Stomach (tissue), 9 donors: Measurements from ENCODE around the gene PAK5. TPM values are rescaled to one million over a fixed set of nuclear protein-coding genes. Genes with fewer than 3 reads are reported as not detected.

Experiments used
- DNase-seq, 2 donors: peaks; one replicate each; pipeline versions ENCODE4 v3.0.0 to v3.0.0-alpha.2; 2013 to 2019
- H3K27ac ChIP-seq, 5 donors: fragments of 200-600 bp in 4 of 5; sonication (generic) in 4 of 5; one replicate each; pipeline ENCODE4 v1.5.1; 2013 to 2019; ENCODE audit warnings: mild to moderate bottlenecking in 1 of 5, moderate library complexity in 1 of 5
- H3K27me3 ChIP-seq, 3 donors: fragments of 200-600 bp; sonication (generic); one replicate each; pipeline ENCODE4 v1.5.1; 2017 to 2019; ENCODE audit warnings: mixed run types in 1 of 3
- H3K36me3 ChIP-seq, 4 donors: fragments of 200-600 bp; sonication (generic); 1 replicate in 3 of 4; 2 replicates in 1 of 4; pipeline ENCODE4 v1.5.1; 2016 to 2019
- H3K4me1 ChIP-seq, 4 donors: fragments of 200-600 bp; sonication (generic); one replicate each; pipeline ENCODE4 v1.5.1; 2016 to 2019
- H3K4me3 ChIP-seq, 4 donors: fragments of 200-600 bp; sonication (generic) in 3 of 4; one replicate each; pipeline ENCODE4 v1.5.1; 2016 to 2019; ENCODE audit warnings: mild to moderate bottlenecking in 1 of 4
- H3K9me3 ChIP-seq, 4 donors: fragments of 200-600 bp; sonication (generic); one replicate each; pipeline ENCODE4 v1.5.1; 2016 to 2019
- EP300 ChIP-seq: sonication (generic); formaldehyde crosslinking; IDR thresholded peaks from one replicate; pipeline ENCODE4 v1.6.1; 2017; ENCODE audit warnings: antibody characterized with exemption
- POLR2A ChIP-seq, 4 donors: fragments of 450-650 bp; IDR thresholded peaks; one replicate each; pipeline ENCODE4 v1.6.1; 2016; ENCODE audit warnings: antibody characterized with exemption in 4 of 4, control low read depth in 2 of 4, mild to moderate bottlenecking in 1 of 4, moderate library complexity in 1 of 4
- POLR2AphosphoS5 ChIP-seq, 3 donors: sonication (generic); formaldehyde crosslinking; IDR thresholded peaks; one replicate each; pipeline ENCODE4 v1.6.1; 2016; ENCODE audit warnings: antibody characterized with exemption in 3 of 3
- whole genome bisulfite sequencing, 5 donors: extraction: QIAGEN DNeasy Blood & Tissue Kit in 3 of 5; methylation state at CpG; one replicate each; pipeline versions ENCODE4 v1.1.5 to v1.1.7; 2013 to 2018; 5-methylcytosine and 5-hydroxymethylcytosine counted together
- intact Hi-C: fragments of 100-400 bp; cut with DNase I; formaldehyde crosslinking; loops from one replicate; pipeline ENCODE4 v1.15.1; 2023; ENCODE audit warnings: low total_unique reads
- polyA plus RNA-seq, 3 donors: library from polyadenylated mRNA; stranded (reverse); fragments of 200-250 nt; gene quantifications; one replicate each; pipeline ENCODE4 v1.2.3, GENCODE V29; 2013
- total RNA-seq, 5 donors: library from RNA; depleted of rRNA; stranded (reverse); fragments of >200 nt; gene quantifications; one replicate each; pipeline versions ENCODE4 v1.1.0 to v1.2.3, GENCODE V29; 2014 to 2016
- TF ChIP-seq, protein P1 (sequence below), 7 experiments: fragments of 450-650 bp in 4 of 7; fragments of 200-600 bp in 3 of 7; sonication (generic) in 3 of 7; IDR thresholded peaks; one replicate each; pipeline ENCODE4 v1.5.1; 2016 to 2019; ENCODE audit warnings: antibody characterized with exemption in 7 of 7, control low read depth in 2 of 7, mild to moderate bottlenecking in 1 of 7
- donor health status: healthy with polysubstance abuse.
- donor health status: Bipolar disorder and iron deficiency.
- donor health status: healthy.

The PAK5 gene
- total and polyA plus RNA-seq, 8 donors, result under 0.01 to 0.92 (median 0.35) TPM; not detected in 3

DNA sequence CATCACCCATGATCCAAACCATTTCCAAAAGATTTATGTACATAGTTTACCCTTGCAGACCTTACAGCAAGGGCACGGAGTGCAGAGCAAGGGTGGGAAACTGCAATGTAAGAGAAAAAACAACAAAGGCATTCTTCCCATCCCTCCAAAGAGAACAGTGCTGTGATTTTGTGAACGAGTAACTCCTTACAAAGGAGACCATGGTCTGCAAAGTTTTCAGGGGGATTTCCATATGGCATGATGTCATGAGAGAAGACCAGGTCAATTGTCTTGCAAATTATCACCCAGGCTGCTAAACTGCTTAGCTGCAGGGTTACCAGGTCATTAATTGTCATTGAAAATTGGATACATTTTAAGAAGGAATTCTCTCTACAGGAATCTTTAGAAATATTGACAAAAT, 266.2 kb downstream of the PAK5 start:
- no peaks in the 10 kb centered on the region for H3K9me3 ChIP-seq
- DNase-seq, result peak in 1 of 2 donors; percentile 12
- H3K27me3 ChIP-seq, result no peaks in the 10 kb centered on the region
- intact Hi-C loops, result no loop called here
- TF ChIP-seq EP300, result no peak
- 5 to 19% (median 13%) methylated on average over 2 of the region's 2 CpGs for WGBS, 5 donors
- H3K27ac ChIP-seq, result no peak overlapping the region
- H3K4me3 ChIP-seq, result no peak overlapping the region
- H3K36me3 ChIP-seq, result no peaks in the 10 kb centered on the region
- no peaks in the 10 kb centered on the region for H3K4me1 ChIP-seq

GRCh38 chr20:9571783-9572182, 267.1 kb downstream of the PAK5 start:
- intact Hi-C loops, result no loop called here

DNA sequence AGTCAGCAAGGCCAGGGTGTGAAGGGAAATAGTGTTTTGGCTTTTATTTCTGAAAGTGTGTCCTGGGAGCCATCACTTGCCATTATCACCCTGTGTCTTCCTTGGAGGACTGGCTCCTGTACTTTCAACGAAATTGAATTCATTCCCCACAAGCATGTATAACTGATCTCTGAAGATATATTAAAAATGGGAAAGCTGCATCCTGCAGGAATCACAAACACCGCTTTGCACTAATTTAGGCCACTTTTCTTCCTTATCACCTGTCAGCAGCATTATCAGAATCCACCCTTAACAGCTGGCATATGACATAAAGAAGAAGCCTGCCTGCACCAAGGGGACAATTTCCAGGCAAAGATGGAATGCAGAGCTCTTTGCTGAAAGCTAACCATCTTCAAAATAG, 268.3 kb downstream of the PAK5 start:
- H3K9me3 ChIP-seq, result no peaks in the 10 kb centered on the region

More at GRCh38 chr20:9571783-9572182, 267.1 kb downstream of the PAK5 start:
- Histone ChIP-seq H3K4me1 (no peaks in the 10 kb centered on the region), H3K27me3 (no peaks in the 10 kb centered on the region), H3K4me3 (no peak overlapping the region), H3K36me3 (no peaks in the 10 kb centered on the region), H3K27ac (no peak overlapping the region), H3K9me3 (no peaks in the 10 kb centered on the region)
- DNase-seq, result no peak
- WGBS, 5 donors, result 49 to 71% (median 63%) methylated on average over 3 of the region's 3 CpGs
- no peak for TF ChIP-seq EP300
- TF ChIP-seq, protein P1, sequence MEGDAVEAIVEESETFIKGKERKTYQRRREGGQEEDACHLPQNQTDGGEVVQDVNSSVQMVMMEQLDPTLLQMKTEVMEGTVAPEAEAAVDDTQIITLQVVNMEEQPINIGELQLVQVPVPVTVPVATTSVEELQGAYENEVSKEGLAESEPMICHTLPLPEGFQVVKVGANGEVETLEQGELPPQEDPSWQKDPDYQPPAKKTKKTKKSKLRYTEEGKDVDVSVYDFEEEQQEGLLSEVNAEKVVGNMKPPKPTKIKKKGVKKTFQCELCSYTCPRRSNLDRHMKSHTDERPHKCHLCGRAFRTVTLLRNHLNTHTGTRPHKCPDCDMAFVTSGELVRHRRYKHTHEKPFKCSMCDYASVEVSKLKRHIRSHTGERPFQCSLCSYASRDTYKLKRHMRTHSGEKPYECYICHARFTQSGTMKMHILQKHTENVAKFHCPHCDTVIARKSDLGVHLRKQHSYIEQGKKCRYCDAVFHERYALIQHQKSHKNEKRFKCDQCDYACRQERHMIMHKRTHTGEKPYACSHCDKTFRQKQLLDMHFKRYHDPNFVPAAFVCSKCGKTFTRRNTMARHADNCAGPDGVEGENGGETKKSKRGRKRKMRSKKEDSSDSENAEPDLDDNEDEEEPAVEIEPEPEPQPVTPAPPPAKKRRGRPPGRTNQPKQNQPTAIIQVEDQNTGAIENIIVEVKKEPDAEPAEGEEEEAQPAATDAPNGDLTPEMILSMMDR (IDR thresholded peaks at IDR 0.05), result no peak

DNA sequence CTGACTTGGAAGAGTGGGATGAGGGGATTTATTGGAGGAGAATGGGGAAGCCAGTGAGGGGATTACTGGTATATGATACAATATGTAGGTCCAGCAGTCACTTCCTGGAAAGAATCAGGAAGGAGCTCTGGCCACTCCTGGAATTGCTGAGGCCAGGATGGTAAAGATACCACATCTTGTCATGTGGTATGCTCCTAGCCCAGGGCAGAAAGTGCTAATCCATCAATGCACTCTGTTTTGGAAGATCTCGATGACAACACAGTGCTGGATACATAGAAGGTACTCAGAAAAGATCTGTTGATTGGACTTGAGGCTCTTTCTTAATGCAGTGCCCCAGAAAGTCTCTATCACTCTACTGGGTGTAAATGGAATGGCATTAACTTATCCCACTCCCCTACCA, 271.9 kb downstream of the PAK5 start:
- no peak overlapping the region for H3K4me3 ChIP-seq
- H3K27ac ChIP-seq, result no peak overlapping the region
- no peaks in the 10 kb centered on the region for H3K9me3 ChIP-seq
- intact Hi-C loops, result no loop called here
- H3K4me1 ChIP-seq, result no peaks in the 10 kb centered on the region
- 71 to 89% (median 86%) methylated on average over 1 of the region's 1 CpG for WGBS, 5 donors
- no peak for DNase-seq
- TF ChIP-seq POLR2A (IDR thresholded peaks at IDR 0.05), result no peak
- TF ChIP-seq, protein P1 (IDR thresholded peaks at IDR 0.05), result no peak
- no peak for TF ChIP-seq EP300
- TF ChIP-seq POLR2AphosphoS5 (IDR thresholded peaks at IDR 0.05), result no peak
- H3K27me3 ChIP-seq, result no peaks in the 10 kb centered on the region
- no peaks in the 10 kb centered on the region for H3K36me3 ChIP-seq

More for the DNA sequence above, 268.3 kb downstream of the PAK5 start:
- WGBS, 5 donors, result 62 to 78% (median 72%) methylated on average over 2 of the region's 2 CpGs
- Histone ChIP-seq H3K36me3 (no peaks in the 10 kb centered on the region), H3K4me1 (no peaks in the 10 kb centered on the region), H3K27me3 (no peaks in the 10 kb centered on the region), H3K27ac (no peak overlapping the region), H3K4me3 (no peak overlapping the region)
- DNase-seq, result no peak
- TF ChIP-seq POLR2AphosphoS5 (IDR thresholded peaks at IDR 0.05) (no peak), EP300 (no peak), POLR2A (IDR thresholded peaks at IDR 0.05) (no peak)
- TF ChIP-seq, protein P1 (IDR thresholded peaks at IDR 0.05), result no peak
- intact Hi-C loops, result no loop called here

- no peak for DNase-seq
- WGBS, 5 donors, result 87 to 95% (median 91%) methylated on average over 20 of the region's 20 CpGs
- intact Hi-C loops, result no loop called here
- H3K9me3 ChIP-seq, result no peaks in the 10 kb centered on the region
- no peaks in the 10 kb centered on the region for H3K36me3 ChIP-seq
- H3K27me3 ChIP-seq, result no peaks in the 10 kb centered on the region
- H3K4me1 ChIP-seq, result no peaks in the 10 kb centered on the region
- H3K27ac ChIP-seq, result no peak overlapping the region
- no peak overlapping the region for H3K4me3 ChIP-seq
- TF ChIP-seq POLR2A (IDR thresholded peaks at IDR 0.05) (no peak), EP300 (no peak), POLR2AphosphoS5 (IDR thresholded peaks at IDR 0.05) (no peak)
- TF ChIP-seq, protein P1 (IDR thresholded peaks at IDR 0.05), result no peak
Measured at GRCh38 chr20:9565910-9566550, 272.8 kb downstream of the PAK5 start.
